NCI-H2029 (cell line): ENCODE measurements around the gene PARP3.

Source experiments
- DNase-seq: peaks from one replicate; lab custom pipeline; 2025; lab: John Stamatoyannopoulos, UW

Gene PARP3

DNA sequence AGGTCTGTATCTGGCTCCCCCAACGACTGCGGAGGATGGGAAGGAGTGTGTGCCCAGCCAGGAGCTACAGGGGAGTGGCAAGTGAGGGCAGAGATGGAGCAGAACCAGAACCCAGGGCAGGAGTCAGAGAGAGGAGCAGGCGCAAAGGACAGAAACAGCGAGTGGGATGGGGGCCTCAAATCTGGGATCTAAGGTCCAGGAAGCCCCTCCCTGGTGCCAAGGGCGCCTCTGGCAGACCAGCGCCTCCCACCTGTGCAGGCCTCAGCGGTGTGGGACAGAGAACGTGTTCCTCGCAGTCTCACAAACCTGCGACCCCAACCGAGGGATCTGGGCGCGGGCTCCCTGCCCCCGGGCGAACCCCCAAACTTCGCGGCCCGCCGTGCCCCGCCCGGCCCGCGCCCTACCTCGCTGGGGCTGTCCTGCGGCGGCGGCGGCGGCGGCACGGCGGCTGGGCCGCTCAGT lies 24.8 kb downstream of the PARP3 start:
- DNase-seq, result no peak

DNA sequence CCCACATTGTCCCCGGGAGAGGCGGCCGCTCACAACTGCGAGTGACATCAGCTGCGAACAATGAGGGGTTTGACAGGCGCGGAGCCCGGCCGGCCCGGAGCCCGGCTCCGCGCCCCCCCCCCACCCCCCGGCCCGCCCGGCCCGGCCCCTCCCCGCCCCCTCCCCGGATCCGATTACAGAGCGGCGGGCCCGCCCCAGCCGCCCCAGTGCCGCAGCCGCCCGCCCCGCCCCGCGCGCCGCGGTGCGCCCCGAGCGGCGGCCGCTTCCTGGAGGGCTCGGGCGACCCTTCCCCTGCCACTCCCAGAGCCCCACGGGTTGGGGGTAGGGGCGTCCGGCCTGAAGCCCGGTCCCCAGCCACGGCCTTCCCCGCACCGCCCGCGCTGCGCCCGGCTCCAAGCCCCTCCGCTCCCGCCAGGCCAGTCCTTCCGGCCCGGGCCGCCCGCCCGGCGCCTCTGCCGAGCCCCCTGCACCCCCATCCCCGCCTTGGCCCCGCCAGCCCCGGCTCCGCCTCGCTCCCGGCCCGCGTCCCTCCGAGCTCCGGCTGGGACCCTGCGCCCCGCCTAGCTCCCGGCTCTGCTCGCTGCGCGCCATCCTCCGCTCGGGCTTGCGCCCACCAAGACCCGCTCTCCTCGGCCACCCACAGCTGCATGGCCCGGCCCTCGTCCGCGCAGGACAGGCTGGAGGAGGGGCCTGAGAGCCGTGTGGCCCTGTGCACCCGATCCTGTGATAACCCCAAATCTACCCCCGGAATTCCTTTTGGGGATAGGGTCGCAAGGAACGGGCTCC lies 25.4 kb downstream of the PARP3 start, which contains the start of gene PCBP4:
Gene PCBP4, minus strand, starts transcription at position 71 of the 786 bp plus-strand sequence. CDS start 6,214 bp downstream, outside the sequence.
- no peak for DNase-seq

- DNase-seq, result no peak
Observed at GRCh38 chr3:51968170-51968775, 26.1 kb downstream of the PARP3 start.

DNA sequence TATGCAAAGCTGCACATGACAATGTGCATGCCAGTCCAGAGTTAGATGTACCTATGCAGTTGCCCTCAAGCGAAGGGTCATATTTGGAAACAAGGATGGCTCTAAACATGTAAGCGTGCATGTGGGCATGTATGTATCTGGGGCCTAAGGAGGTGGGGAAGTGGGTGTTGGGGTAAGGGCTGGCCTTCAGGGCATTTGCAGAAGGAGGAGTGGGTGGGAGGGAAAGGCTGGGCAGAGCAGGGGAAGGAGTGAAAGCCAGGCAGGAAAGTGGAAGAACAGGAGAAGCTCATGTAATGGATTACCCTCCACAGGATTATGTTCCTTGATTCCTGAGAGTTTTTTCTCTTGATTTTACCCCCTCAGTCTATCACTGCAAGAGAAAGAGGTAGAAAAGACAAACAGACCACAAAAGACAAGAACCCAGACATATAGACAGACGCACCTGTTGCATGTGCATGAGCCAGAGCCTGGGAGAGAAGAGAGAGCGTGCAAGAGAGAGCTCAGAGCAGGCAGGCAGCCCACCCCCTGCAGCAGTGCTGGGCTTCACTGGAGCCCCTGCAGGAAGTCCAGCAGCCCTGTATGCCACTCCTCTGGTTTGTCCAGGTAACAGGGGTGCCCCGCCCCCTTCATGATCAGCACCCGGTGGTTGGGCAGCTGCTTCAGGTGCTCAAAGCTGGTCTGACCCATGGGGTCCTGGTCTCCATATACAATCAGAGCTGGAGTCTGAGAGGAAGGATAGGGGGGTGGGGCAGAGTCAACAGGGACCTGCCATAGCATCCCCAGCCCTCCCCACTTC lies 26.9 kb downstream of the PARP3 start:
- DNase-seq, result no peak

DNA sequence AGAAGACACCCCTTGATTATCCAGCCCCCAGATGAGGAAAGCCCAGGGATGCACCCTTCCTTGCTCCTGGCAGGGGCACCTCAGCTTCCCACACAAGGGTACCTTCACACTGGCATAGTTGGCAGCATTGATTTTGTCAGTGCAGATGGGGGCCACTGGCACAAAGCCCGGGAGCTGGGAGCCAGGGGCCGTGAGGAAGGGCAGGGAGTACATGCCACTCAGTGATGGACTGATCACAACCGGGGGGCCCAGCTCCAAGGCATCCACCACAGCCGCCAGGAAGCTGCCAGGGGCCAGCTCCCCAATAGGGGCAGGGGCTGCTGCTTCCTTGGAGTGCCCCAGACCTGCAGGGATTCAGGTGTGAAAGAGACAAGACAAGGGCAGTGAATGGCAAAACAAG lies 27.7 kb downstream of the PARP3 start:
- DNase-seq, result no peak

GRCh38 chr3:51970606-51971300 lies 28.6 kb downstream of the PARP3 start:
- no peak for DNase-seq

DNA sequence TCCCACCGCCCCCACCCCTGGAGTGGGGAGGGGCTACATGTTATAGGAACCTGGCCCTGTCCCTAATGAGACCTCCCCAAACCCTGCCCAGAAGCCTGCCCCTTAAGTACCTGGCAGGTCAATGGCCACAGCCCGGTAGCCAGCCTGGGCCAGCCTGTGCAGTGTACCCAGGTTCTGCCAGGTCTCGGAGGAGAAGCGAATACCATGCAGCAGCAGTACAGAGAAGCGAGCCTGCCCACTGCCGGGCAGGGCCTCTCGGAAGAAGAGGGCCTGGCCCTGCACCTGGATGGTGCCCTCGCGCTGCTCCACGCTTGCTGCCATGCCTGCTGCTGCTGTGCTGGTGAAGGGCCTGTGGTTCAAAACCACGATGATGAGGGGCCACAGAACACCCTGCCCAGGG lies 29.2 kb downstream of the PARP3 start:
- no peak for DNase-seq

DNA sequence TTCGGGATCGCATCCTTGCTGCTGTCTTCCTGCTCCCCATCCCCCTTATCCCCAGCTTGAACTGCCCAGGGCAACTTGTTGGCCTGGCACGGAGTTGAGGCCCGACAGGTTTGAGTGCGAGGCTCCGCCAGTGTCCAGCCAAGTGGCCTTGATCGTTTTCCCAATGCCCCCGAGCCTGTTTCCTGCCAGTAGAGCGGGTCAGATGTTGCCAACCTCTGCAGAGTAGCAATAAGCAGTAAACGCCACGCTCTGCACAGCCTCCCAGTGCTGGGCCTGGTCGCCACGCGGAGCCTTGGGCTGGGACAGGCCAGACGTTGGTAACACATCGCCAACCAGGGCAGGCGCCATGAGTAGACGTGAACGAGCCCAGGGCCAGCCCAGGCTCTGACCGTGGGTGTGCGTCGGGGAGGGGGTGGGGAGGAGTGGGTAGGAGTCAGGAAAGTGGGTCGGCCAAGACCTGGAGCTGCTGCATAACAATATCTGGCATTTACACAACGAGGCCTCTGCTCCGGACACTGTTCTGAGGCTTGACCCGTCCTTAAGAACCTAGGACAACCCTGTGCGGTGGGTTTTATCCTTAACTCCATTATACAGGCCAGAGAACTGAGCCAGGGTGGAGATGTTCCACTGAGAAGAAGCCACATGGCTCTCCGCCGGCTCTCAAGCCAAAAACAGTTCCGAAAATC lies 32.3 kb downstream of the PARP3 start:
- no peak for DNase-seq

DNA sequence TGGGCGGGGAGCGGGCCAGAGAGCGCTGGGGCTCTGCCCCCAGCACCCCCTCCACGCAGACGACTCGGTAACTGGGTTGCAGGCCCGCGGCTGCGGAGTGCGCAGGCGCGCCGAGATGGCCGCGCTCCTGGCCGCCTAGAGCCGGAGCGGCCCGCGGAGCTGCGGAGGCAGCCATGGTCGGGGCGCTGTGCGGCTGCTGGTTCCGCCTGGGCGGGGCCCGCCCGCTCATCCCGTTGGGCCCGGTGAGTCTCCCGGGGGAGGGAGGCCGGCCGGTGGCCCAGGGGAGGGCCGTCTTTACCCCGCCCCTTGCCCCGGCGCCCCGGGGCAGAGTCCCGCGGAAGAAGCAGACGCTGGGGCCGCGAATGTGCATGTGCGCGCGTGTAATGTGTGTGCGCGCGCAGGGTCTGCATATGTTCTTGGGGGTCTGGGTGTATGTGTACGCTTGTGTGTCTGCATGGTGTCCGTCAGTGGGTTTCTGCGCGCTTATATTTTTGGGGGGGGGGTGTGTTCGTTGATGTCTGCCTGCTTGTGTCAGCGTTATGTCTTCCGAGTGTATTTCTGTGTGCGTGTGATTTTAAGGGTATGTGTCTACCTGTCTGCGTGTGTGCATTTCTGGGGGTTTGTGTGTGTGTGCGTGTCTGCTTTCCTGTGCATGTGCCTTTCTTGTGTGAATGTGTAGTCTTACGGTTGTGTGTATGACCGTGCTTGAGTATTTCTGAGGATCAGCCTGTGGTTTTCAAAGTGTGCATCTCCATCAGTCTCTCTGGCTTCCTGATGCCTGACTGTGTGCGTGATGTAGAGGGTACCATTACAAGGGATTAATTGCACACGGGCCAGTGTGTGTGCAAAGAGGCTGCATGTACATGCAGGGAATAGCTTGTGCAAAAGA lies 33.0 kb downstream of the PARP3 start, which contains the start of gene ABHD14A:
Gene ABHD14A, plus strand, starts transcription at position 102 of the 889 bp plus-strand sequence. Its CDS starts 72 bp downstream, at position 174.
- peak; percentile 25 for DNase-seq

GRCh38 chr3:51975852-51976549 lies 33.8 kb downstream of the PARP3 start:
- DNase-seq, result no peak

GRCh38 chr3:51977446-51978142 lies 35.4 kb downstream of the PARP3 start:
- no peak for DNase-seq

- DNase-seq, result no peak
Observed at GRCh38 chr3:51978143-51978502, 36.0 kb downstream of the PARP3 start.

GRCh38 chr3:51980253-51980652 lies 38.1 kb downstream of the PARP3 start:
- no peak for DNase-seq

DNA sequence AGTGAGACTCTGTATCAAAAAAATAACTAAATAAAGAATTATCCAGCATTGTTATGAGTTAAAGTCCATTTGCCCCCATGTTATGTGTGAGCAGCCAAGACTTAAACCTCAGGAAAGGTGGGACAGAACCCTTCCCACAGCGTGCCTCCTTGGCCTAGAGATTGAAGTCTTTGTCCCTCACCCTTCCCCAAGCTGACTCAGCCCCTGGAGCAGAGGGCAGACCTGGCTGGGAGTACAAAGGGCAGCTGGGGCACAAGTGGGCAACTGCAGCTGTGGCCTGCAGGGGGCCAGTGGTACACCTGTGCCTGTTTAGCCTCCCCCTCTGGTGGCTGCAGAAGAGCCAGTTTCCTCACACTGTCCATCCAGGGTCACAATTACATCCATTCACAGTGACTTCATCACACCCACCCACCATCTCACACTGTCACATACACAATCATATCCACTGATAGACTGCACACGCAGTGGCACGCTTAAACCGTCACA lies 40.2 kb downstream of the PARP3 start:
- no peak for DNase-seq

- peak; percentile 46 for DNase-seq
Observed at GRCh38 chr3:51982838-51983577, 40.8 kb downstream of the PARP3 start, which contains the start of gene ACY1. ACY1 (plus strand) TSS chr3:51983535; CDS start chr3:51984065, 530 bp downstream.

DNA sequence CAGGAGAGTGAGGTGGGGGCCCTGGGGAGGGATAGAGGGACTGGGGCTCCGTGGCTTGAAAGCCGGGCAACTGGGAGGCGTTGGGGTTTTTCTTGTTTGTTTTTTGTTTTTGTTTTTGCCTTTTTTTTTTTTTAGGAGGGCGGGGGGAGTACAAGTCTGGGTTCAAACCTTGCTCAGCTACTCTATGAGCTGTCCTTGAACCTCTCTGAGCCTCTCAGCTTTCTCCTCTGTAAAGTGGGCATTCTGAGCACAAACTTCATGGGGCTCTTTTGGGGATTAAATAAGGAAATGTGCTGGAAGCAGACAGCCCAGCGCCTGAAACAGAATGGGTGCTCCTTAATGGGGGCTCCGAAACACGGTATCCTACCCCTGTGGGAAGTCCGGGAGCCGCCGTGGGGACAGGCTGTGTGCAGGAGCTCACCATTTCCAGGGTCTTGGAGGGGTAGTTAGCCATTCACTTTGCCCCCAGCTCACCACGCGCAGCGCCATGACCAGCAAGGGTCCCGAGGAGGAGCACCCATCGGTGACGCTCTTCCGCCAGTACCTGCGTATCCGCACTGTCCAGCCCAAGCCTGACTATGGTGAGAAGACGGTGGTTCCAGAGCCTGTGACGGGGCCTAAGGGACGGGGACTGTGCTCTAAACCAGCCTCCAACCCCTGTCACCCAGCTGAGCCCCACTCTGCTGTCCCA lies 41.6 kb downstream of the PARP3 start:
- no peak for DNase-seq

GRCh38 chr3:51984269-51984647 lies 42.1 kb downstream of the PARP3 start:
- no peak for DNase-seq
